GM12864 (cell line): ENCODE results near the gene CCR7.

ENCODE experiments used
- DNase-seq: peaks from one replicate; pipeline ENCODE4 v3.0.0-alpha.2; 2011; ENCODE audit warnings: low read depth
- H3K4me3 ChIP-seq: 2 replicates; pipeline ENCODE4 v1.5.1; 2011; ENCODE audit warnings: mild to moderate bottlenecking, low read depth, low read length, control low read depth
- CTCF ChIP-seq: IDR thresholded peaks from 2 replicates; pipeline ENCODE4 v1.5.1; 2011; ENCODE audit warnings: low read depth, mild to moderate bottlenecking, moderate library complexity, low read length, control low read depth, inconsistent platforms; ENCODE audit errors: missing control alignments

Gene CCR7

GRCh38 chr17:40539711-40540411 lies 25.4 kb downstream of the CCR7 start:
- no peak for DNase-seq
- no peak overlapping the region for H3K4me3 ChIP-seq

GRCh38 chr17:40538936-40539705 lies 26.2 kb downstream of the CCR7 start:
- no peak overlapping the region for H3K4me3 ChIP-seq
- DNase-seq, result no peak
- no peak for TF ChIP-seq CTCF

More at GRCh38 chr17:40539711-40540411, 25.4 kb downstream of the CCR7 start:
- no peak for TF ChIP-seq CTCF

- no peak for TF ChIP-seq CTCF
- H3K4me3 ChIP-seq, result no peak overlapping the region
- DNase-seq, result no peak
Observed at GRCh38 chr17:40538019-40538935, 27.0 kb downstream of the CCR7 start.

- no peak for TF ChIP-seq CTCF
- no peak for DNase-seq
- H3K4me3 ChIP-seq, result no peak overlapping the region
Observed at GRCh38 chr17:40536295-40537171, 28.7 kb downstream of the CCR7 start.

- no peak overlapping the region for H3K4me3 ChIP-seq
- no peak for DNase-seq
- no peak for TF ChIP-seq CTCF
Observed at GRCh38 chr17:40535924-40536294, 29.4 kb downstream of the CCR7 start.

- DNase-seq, result no peak
- no peak overlapping the region for H3K4me3 ChIP-seq
- no peak for TF ChIP-seq CTCF
Observed at GRCh38 chr17:40535438-40535837, 29.8 kb downstream of the CCR7 start.
